Cardiac fibroblast (primary cell): Measurements from ENCODE around the gene VAT1.

Experiments used
- DNase-seq, 2 donors: peaks; one replicate each; pipeline versions ENCODE4 v3.0.0 to v3.0.0-alpha.2; 2010; ENCODE audit warnings: low read depth in 2 of 2
- H3K4me3 ChIP-seq, 2 donors: replicated peaks in 1 of 2; 1 replicate in 1 of 2; 2 replicates in 1 of 2; pipeline ENCODE4 v1.5.1; 2011; ENCODE audit warnings: low read depth in 2 of 2, low read length in 2 of 2, mild to moderate bottlenecking in 2 of 2, moderate library complexity in 1 of 2
- CTCF ChIP-seq: IDR thresholded peaks from one replicate; pipeline ENCODE4 v1.5.1; 2011; ENCODE audit warnings: low read depth, mild to moderate bottlenecking, low read length, inconsistent platforms

Gene VAT1

GRCh38 chr17:43039646-43040045 is 17.5 kb upstream of the VAT1 start:
- no peak for DNase-seq
- no peak for TF ChIP-seq CTCF
- H3K4me3 ChIP-seq = no peak overlapping the region

GRCh38 chr17:43034894-43035293 is 12.7 kb upstream of the VAT1 start:
- TF ChIP-seq CTCF = no peak
- DNase-seq = no peak
- no peak overlapping the region for H3K4me3 ChIP-seq

DNA sequence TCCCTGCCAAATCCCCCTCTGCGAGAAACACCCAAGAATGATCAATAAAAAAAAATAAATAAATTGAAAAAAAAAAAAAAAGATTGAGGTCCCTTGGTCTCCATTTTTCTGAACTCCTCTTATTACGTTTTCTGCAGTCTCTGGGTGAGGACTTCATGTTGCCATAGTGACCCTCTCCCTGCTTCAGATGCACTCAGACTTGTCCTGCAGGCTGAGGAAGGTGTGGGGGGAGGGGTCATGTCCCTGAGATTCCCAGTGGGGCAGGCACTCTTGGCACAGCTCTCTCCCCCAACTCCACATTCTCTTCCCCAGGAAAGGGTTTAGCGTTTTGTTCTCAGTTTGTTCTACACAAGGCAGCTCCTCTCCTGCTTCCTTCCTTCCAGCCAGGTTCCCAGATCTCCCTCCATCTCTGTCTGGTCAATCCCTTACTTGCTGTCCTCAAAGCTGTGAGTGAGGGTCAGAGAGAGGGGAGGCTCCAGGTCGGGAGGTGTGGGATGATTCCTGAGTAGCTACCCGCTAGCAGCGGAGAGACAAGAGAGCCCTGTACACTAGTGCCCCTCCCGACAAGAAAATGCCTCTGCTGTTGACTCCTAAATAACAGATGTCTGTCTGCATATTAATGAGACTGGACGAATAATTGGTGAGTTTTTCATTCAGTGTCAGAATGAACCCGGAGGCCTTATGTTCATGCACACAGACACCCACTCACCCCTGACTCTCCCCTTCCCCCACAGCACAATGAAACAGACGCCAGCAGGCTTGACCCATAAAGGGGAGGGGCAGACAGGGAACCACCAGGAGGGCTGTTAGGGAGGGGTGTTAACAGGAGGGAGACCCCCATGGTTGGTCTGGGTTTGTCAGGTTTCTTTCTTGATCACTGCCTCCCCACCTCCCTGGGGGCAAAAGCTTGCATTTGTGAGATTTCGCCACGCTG is 12.0 kb upstream of the VAT1 start:
- DNase-seq = no peak
- TF ChIP-seq CTCF = no peak
- H3K4me3 ChIP-seq = no peak overlapping the region

- TF ChIP-seq CTCF = no peak
- no peak overlapping the region for H3K4me3 ChIP-seq
- DNase-seq = no peak
These were observed 9.5 kb upstream of the VAT1 start for GRCh38 chr17:43031666-43032065.

DNA sequence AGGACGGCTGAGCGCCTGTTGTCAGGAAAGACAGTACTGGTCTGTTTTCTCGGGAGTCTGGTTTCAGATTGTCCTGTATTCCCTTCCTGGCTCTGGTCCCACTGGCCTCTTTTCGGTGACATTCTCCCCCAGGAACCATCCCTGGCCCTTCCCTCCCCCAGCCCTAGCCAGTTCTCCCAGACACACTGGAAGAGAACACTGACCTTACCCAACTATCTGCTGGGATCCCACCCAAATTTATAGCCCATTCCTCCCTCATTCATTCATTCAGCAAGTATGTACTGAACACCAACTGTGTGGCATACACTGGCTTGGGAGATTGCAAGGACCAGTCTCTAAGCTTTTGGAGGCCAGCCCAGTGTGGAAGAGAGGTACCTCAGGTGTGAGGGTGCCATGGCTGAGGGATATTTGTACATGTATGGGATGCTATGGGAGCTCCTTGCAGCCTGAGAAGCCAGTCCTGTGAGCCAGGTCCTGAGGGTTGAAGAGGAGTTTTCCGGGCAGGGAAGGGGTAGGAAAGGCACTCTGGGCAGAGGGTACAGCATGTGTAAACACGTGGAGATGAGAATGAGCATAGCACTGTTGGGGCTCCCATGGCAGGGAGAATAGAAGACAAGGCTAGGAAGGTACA is 8.1 kb upstream of the VAT1 start:
- TF ChIP-seq CTCF = no peak
- no peak for DNase-seq
- H3K4me3 ChIP-seq = no peak overlapping the region

GRCh38 chr17:43028221-43028861 is 6.2 kb upstream of the VAT1 start:
- no peak for DNase-seq

More at GRCh38 chr17:43028221-43028861, 6.2 kb upstream of the VAT1 start:
- no peak overlapping the region for H3K4me3 ChIP-seq
- no peak for TF ChIP-seq CTCF
